Amniotic epithelial cell (primary cell): Measurements from ENCODE around the gene EVX1.

Experiments
- DNase-seq: peaks from one replicate; pipeline ENCODE4 v3.0.0-alpha.2; 2010; ENCODE audit warnings: low read depth

Gene EVX1

GRCh38 chr7:27235387-27236311, 7.0 kb upstream of the EVX1 start:
- DNase-seq, result no peak

- DNase-seq, result peak; percentile 32
These were observed 4.8 kb upstream of the EVX1 start for GRCh38 chr7:27237735-27238334.

- no peak for DNase-seq
These were observed 3.6 kb upstream of the EVX1 start for GRCh38 chr7:27238979-27239386.

GRCh38 chr7:27239387-27240014, 3.1 kb upstream of the EVX1 start:
- no peak for DNase-seq

GRCh38 chr7:27240015-27240731, 2.4 kb upstream of the EVX1 start:
- DNase-seq, result no peak

- DNase-seq, result no peak
These were observed 1.2 kb upstream of the EVX1 start for GRCh38 chr7:27241189-27242056.

GRCh38 chr7:27242154-27242553, 448 bp upstream of the EVX1 start:
- DNase-seq, result no peak

- no peak for DNase-seq
These were observed 950 bp downstream of the EVX1 start for GRCh38 chr7:27243340-27244163.

GRCh38 chr7:27244488-27245123, 2.0 kb downstream of the EVX1 start:
- DNase-seq, result no peak

GRCh38 chr7:27245124-27245797, 2.7 kb downstream of the EVX1 start:
- no peak for DNase-seq

GRCh38 chr7:27245798-27246691, 3.4 kb downstream of the EVX1 start:
- DNase-seq, result no peak

- no peak for DNase-seq
These were observed 4.4 kb downstream of the EVX1 start for GRCh38 chr7:27247000-27247399.

- no peak for DNase-seq
These were observed 5.1 kb downstream of the EVX1 start for GRCh38 chr7:27247452-27248426.

- DNase-seq, result no peak
These were observed 5.8 kb downstream of the EVX1 start for GRCh38 chr7:27248427-27248806.

- peak; percentile 3 for DNase-seq
These were observed 6.5 kb downstream of the EVX1 start for GRCh38 chr7:27248911-27249723.
